Nucleus accumbens (tissue), 56 donors: ENCODE measurements around the gene KLK12.

Experiments
- DNase-seq, 56 donors: peaks; one replicate each; lab custom pipeline; 2025; lab: John Stamatoyannopoulos, UW

Gene KLK12

GRCh38 chr19:51018745-51019543 lies 15.9 kb downstream of the KLK12 start:
- DNase-seq, result peak in 1 of 56 donors; percentile 27

- peak in 46 of 56 donors; percentile 5 to 84 (median 38) for DNase-seq
Observed at GRCh38 chr19:51016798-51017683, 17.8 kb downstream of the KLK12 start.

- no peak for DNase-seq
Observed at GRCh38 chr19:51015691-51016267, 19.0 kb downstream of the KLK12 start.

- no peak for DNase-seq
Observed at GRCh38 chr19:51014242-51014641, 20.6 kb downstream of the KLK12 start.

- no peak for DNase-seq
Observed at GRCh38 chr19:51012661-51013190, 22.1 kb downstream of the KLK12 start.

- no peak for DNase-seq
Observed at GRCh38 chr19:51010066-51010795, 24.6 kb downstream of the KLK12 start.

GRCh38 chr19:51009061-51009891 lies 25.5 kb downstream of the KLK12 start:
- DNase-seq, result no peak

GRCh38 chr19:51007488-51007887 lies 27.3 kb downstream of the KLK12 start:
- no peak for DNase-seq

GRCh38 chr19:51006406-51006805 lies 28.4 kb downstream of the KLK12 start:
- DNase-seq, result no peak

- DNase-seq, result no peak
Observed at GRCh38 chr19:51005248-51005647, 29.6 kb downstream of the KLK12 start.

- no peak for DNase-seq
Observed at GRCh38 chr19:51003316-51003715, 31.5 kb downstream of the KLK12 start.

GRCh38 chr19:51002542-51003311 lies 32.1 kb downstream of the KLK12 start:
- peak in 3 of 56 donors; percentile 32 to 54 (median 36) for DNase-seq

- no peak for DNase-seq
Observed at GRCh38 chr19:51002089-51002532, 32.7 kb downstream of the KLK12 start.

- no peak for DNase-seq
Observed at GRCh38 chr19:51001515-51001914, 33.3 kb downstream of the KLK12 start, which contains the start of gene KLK8. KLK8 (minus strand) TSS chr19:51001604; CDS start chr19:51001167, 437 bp downstream.

GRCh38 chr19:51000981-51001380 lies 33.8 kb downstream of the KLK12 start:
- DNase-seq, result no peak

- no peak for DNase-seq
Observed at GRCh38 chr19:51000426-51000825, 34.4 kb downstream of the KLK12 start.

- no peak for DNase-seq
Observed at GRCh38 chr19:50998686-50999085, 36.1 kb downstream of the KLK12 start.

GRCh38 chr19:50998061-50998460 lies 36.7 kb downstream of the KLK12 start:
- DNase-seq, result no peak
